Cardiac muscle cell (in vitro differentiated cells and primary cell): Measurements from ENCODE around the gene ARMC6. TPM values are rescaled to one million over a fixed set of nuclear protein-coding genes. Genes with fewer than 3 reads are reported as not detected.

Experiments
- DNase-seq, 2 donors: peaks; one replicate each; pipeline versions ENCODE4 v3.0.0 to v3.0.0-alpha.2; 2010 to 2017; ENCODE audit warnings: low read depth in 1 of 2, low spot score in 1 of 2
- H3K27ac ChIP-seq: fragments of 200-600 bp; sonication (generic); 2 replicates; pipeline ENCODE4 v1.5.1; 2016
- H3K27me3 ChIP-seq: fragments of 200-600 bp; sonication (generic); 2 replicates; pipeline ENCODE4 v1.6.0; 2016; ENCODE audit warnings: control low read depth
- H3K36me3 ChIP-seq: fragments of 200-600 bp; sonication (generic); 2 replicates; pipeline ENCODE4 v1.5.1; 2016; ENCODE audit warnings: control low read depth
- H3K4me1 ChIP-seq: fragments of 200-600 bp; sonication (generic); 2 replicates; pipeline ENCODE4 v1.8.1; 2017; ENCODE audit warnings: low read depth, mild to moderate bottlenecking, mixed run types
- H3K4me3 ChIP-seq: fragments of 200-600 bp; sonication (generic); 2 replicates; pipeline ENCODE4 v1.5.1; 2016; ENCODE audit warnings: mild to moderate bottlenecking
- H3K9me3 ChIP-seq: fragments of 200-600 bp; sonication (generic); 2 replicates; pipeline ENCODE4 v1.5.1; 2017; ENCODE audit warnings: low read depth, mild to moderate bottlenecking, control low read depth
- CTCF ChIP-seq: IDR thresholded peaks from 2 replicates; pipeline ENCODE4 v1.5.1; 2012; ENCODE audit warnings: low read depth, mild to moderate bottlenecking, low read length
- polyA plus RNA-seq: library from polyadenylated mRNA; unstranded; fragments of >200 nt; fragmentation: Nextera tagmentation; extraction: Ambion mirVana; gene quantifications from 2 replicates; pipeline ENCODE4 v1.2.1, GENCODE V29; 2016
- total RNA-seq: library from RNA; depleted of rRNA; stranded (reverse); fragments of >200 nt; gene quantifications from 2 replicates; pipeline ENCODE4 v1.2.3, GENCODE V29; 2016

The ARMC6 gene
- total and polyA plus RNA-seq, 2 experiments from 2014 or later = 31.0 to 34.6 TPM

DNA sequence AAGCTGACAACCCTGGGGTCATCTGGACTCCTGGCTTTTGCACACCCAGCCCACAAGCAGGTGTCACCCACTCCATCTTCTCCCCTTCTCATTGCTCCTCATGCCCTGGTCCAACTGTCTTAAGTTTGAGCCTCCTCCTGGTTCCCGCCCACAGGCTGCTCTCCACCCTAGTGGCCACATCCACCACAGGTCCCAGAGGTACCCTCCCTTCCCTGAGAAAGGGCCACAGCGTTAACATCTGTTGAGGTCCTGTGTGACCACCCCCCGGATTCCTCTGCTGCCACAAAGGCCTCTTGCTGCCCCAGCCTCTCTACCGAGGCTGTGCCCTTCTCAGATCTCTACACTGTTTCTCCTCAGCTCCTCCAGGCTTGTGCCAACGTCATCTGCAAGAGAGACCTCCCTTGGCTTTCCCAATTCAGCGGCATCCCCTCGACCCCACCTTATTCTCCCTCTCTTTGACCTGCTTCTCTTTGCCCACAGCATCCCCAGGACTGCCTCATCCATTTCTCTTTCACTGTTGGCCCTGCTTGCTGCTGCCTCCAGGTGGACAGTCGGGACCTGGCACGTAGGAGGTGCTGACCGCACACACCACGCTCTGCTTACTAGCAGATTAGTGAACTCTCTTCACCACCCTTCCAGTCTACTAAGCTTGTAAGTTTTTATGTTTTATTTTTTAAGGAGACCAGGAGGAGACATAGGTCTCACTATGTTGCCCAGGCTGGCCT is 33.3 kb upstream of the ARMC6 start:
- Histone ChIP-seq H3K27me3 (no peaks in the 10 kb centered on the region), H3K4me3 (no peak overlapping the region), H3K36me3 (peaks cover 25% of the 10 kb centered on the region), H3K9me3 (no peaks in the 10 kb centered on the region), H3K4me1 (peaks cover 3% of the 10 kb centered on the region), H3K27ac (no peak overlapping the region)
- DNase-seq = peak in 1 of 2 donors; percentile 14
- TF ChIP-seq CTCF = peak; percentile 30

GRCh38 chr19:19004144-19004543 is 29.3 kb upstream of the ARMC6 start:
- no peak overlapping the region for H3K4me3 ChIP-seq
- no peaks in the 10 kb centered on the region for H3K9me3 ChIP-seq
- DNase-seq = no peak
- no peak overlapping the region for H3K27ac ChIP-seq
- TF ChIP-seq CTCF = no peak
- peaks cover 33% of the 10 kb centered on the region for H3K36me3 ChIP-seq
- H3K27me3 ChIP-seq = no peaks in the 10 kb centered on the region
- H3K4me1 ChIP-seq = no peaks in the 10 kb centered on the region

DNA sequence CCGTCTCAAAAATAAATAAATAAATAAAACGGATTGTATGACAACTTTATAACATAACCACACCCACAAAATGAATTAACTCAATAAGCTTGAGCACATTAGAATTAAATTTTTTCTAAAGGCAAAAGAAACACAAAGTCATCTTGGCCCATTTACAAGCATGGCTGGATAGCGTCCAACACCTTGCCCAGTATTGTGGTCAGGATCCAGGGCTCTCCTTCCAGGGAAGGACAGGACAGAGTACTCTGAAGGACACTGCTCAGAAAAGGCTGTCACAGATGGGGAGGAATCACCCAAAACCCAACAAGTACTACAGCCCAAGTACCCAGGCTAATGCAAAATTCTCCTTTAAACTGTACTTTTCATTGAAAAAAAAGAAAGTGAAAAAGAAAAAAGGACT is 27.2 kb upstream of the ARMC6 start:
- H3K4me3 ChIP-seq = no peak overlapping the region
- H3K27ac ChIP-seq = no peak overlapping the region
- H3K4me1 ChIP-seq = no peaks in the 10 kb centered on the region
- TF ChIP-seq CTCF = no peak
- H3K36me3 ChIP-seq = peaks cover 35% of the 10 kb centered on the region
- peak in 1 of 2 donors; percentile 26 for DNase-seq
- no peaks in the 10 kb centered on the region for H3K9me3 ChIP-seq
- no peaks in the 10 kb centered on the region for H3K27me3 ChIP-seq

DNA sequence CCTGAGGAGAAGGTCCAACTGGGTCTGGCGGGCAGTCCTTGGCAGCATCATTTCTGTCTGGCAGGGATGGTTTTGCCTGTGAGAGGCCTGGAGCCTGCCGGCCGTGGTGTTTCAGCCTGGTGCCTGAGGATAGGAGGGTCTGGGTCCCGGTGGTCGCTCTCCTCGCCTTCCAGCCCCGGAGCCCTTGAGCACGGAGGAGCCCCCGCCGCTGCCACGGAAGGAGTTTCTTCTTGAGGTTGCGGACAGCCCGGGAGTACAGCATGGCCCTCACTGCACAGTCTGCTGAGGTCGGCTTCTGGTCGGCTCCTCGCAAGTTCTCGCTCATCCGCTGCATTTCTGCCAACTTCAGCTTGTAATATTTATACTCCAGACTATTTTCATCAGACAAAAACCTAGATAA is 23.5 kb upstream of the ARMC6 start:
- Histone ChIP-seq H3K9me3 (no peaks in the 10 kb centered on the region), H3K36me3 (peaks cover 24% of the 10 kb centered on the region), H3K4me3 (no peak overlapping the region), H3K27me3 (no peaks in the 10 kb centered on the region), H3K4me1 (no peaks in the 10 kb centered on the region), H3K27ac (no peak overlapping the region)
- TF ChIP-seq CTCF = no peak
- no peak for DNase-seq

DNA sequence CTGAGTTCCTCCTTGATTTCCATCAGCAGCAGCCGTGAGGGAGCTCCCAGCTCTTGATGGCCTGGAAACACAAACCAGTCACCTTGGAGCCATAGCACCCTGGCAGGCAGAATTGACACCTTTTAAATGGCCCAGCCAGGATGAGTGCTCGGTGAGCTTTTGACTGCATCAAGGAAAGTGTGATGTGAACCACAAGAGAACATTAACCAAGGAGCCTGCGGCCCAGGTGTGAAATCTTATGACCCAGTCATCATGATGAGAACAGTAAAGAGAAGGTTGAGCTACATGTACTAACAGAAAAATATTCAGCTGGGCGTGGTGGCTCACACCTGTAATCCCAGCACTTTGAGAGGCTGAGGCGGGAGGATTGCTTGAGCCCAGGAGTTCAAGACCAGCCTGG is 22.9 kb upstream of the ARMC6 start:
- no peak overlapping the region for H3K27ac ChIP-seq
- TF ChIP-seq CTCF = no peak
- no peak for DNase-seq
- peaks cover 24% of the 10 kb centered on the region for H3K36me3 ChIP-seq
- no peaks in the 10 kb centered on the region for H3K27me3 ChIP-seq
- H3K4me3 ChIP-seq = no peak overlapping the region
- H3K9me3 ChIP-seq = no peaks in the 10 kb centered on the region
- H3K4me1 ChIP-seq = no peaks in the 10 kb centered on the region

DNA sequence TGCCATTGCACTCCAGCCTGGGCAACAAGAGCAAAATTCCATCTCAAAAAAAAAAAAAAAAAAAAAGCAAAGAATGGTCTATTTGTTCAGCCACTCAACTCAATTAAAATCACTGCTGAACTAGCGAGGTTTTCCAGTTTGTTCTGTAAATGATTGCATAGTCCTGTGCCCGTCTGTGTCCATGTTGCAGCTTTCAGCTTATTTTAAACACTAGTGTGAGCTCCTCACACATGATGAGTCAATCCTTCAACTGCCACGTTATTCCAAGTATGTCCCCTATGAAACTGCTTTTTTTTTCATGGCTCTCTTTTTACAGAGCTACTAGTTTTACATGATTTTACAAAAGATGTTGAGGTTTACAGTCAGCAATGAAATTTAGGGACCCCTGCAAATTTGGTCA is 12.3 kb upstream of the ARMC6 start:
- peaks cover 42% of the 10 kb centered on the region for H3K36me3 ChIP-seq
- H3K27me3 ChIP-seq = no peaks in the 10 kb centered on the region
- no peak overlapping the region for H3K4me3 ChIP-seq
- peaks cover 12% of the 10 kb centered on the region for H3K4me1 ChIP-seq
- H3K27ac ChIP-seq = no peak overlapping the region
- no peak for TF ChIP-seq CTCF
- no peaks in the 10 kb centered on the region for H3K9me3 ChIP-seq
- DNase-seq = peak in 1 of 2 donors; percentile 29
